Measurements from ENCODE around the gene NUTF2. TPM values are rescaled to one million over a fixed set of nuclear protein-coding genes. Genes with fewer than 3 reads are reported as not detected.

NUTF2 gene
- total and polyA plus RNA-seq, 2 of the 4 experiments (the other 2 are of a cell fraction): 42.7 to 361 TPM

GRCh38 chr16:67888331-67888730, 41.6 kb downstream of the NUTF2 start:
- Histone ChIP-seq H3K9me3 (ENCODE audit: control insufficient read depth, insufficient read depth, low read length) (no peaks in the 10 kb centered on the region), H3K36me3 (ENCODE audit: control insufficient read depth, insufficient read depth, low read length) (peaks cover 10% of the 10 kb centered on the region), H3K27ac (ENCODE audit: insufficient read depth, low read length) (no peak overlapping the region), H3K9me1 (ENCODE audit: insufficient read depth, low read length) (no peaks in the 10 kb centered on the region), H2AK5ac (ENCODE audit: low read depth, low read length) (no peak overlapping the region), H4K8ac (ENCODE audit: low read depth in 2 of 2, low read length in 2 of 2) (no peak overlapping the region), H3K56ac (ENCODE audit: extremely low read depth, insufficient read depth, low read length) (no peak overlapping the region), H3K9ac (ENCODE audit: low read depth, low read length) (no peak overlapping the region), H2BK15ac (ENCODE audit: low read depth, low read length) (no peak overlapping the region), H2BK20ac (ENCODE audit: low read depth, low read length) (no peak overlapping the region), H2AK9ac (replicated peaks; ENCODE audit: low read depth, low read length, poor library complexity) (no peak overlapping the region), H3K79me1 (ENCODE audit: low read depth in 1 of 2, low read length in 2 of 2) (peaks cover 0 to 6% of the 10 kb centered on the region in 2 experiments; a peak in 3 of 4 replicates), H2AFZ (replicated peaks; ENCODE audit: low read length, poor library complexity) (no peak overlapping the region), H3K4me2 (ENCODE audit: low read depth, low read length) (no peak overlapping the region), H2BK120ac (ENCODE audit: low read depth, low read length) (no peak overlapping the region), H2BK5ac (ENCODE audit: low read depth, low read length, poor library complexity, severe bottlenecking) (no peak overlapping the region), H3K18ac (ENCODE audit: low read depth, low read length) (no peak overlapping the region), H3K14ac (replicated peaks; ENCODE audit: low read depth, low read length) (no peak overlapping the region), H3K23ac (ENCODE audit: low read depth, low read length) (no peak overlapping the region), H3K4ac (ENCODE audit: low read depth, low read length) (no peak overlapping the region), H4K5ac (ENCODE audit: low read depth, low read length) (no peak overlapping the region), H3K4me3 (ENCODE audit: insufficient read depth, low read depth, low read length) (no peak overlapping the region), H4K20me1 (ENCODE audit: insufficient read depth, low read length) (peaks cover 19% of the 10 kb centered on the region), H3K27me3 (ENCODE audit: control insufficient read depth, insufficient read depth, low read length) (no peaks in the 10 kb centered on the region), H3K4me1 (ENCODE audit: control insufficient read depth, insufficient read depth, low read length) (peaks cover 4% of the 10 kb centered on the region; the same call in 1 of the 2 replicates), H4K91ac (ENCODE audit: insufficient read depth, low read depth, low read length) (no peak overlapping the region)
- POLR2A ChIA-PET (ENCODE audit: unreplicated experiment): interaction anchor here (0.6 kb wide), 1 partner anchor 9 kb away, joined by 5 read pairs; no protein-coding TSS in a partner anchor
- dilution Hi-C loops (cut with HindIII; ENCODE audit: low sequenced_read_pairs, unreplicated experiment): no loop called here
- TF ChIP-seq RFX5 (IDR thresholded peaks at IDR 0.05; ENCODE audit: low read depth, low read length) (no peak), USF2 (IDR thresholded peaks at IDR 0.05; ENCODE audit: low read depth, low read length) (no peak), MAFK (IDR thresholded peaks at IDR 0.05; ENCODE audit: low read depth, low read length) (no peak), RCOR1 (IDR thresholded peaks at IDR 0.05; ENCODE audit: insufficient replicate concordance, low read length) (no peak), FOS (IDR thresholded peaks at IDR 0.05; ENCODE audit: low read depth, low read length) (no peak), CEBPB (IDR thresholded peaks at IDR 0.05; ENCODE audit: low read depth, low read length) (no peak), MAZ (IDR thresholded peaks at IDR 0.05; ENCODE audit: borderline replicate concordance, low read depth, low read length) (no peak), RAD21 (IDR thresholded peaks at IDR 0.05; ENCODE audit: low read length) (no peak), POLR2A (IDR thresholded peaks at IDR 0.05; ENCODE audit: low read depth, low read length) (no peak), BHLHE40 (IDR thresholded peaks at IDR 0.05; ENCODE audit: low read depth, low read length) (no peak), NFE2L2 (IDR thresholded peaks at IDR 0.05; ENCODE audit: low read depth, low read length) (no peak)
- DNase-seq (no peak), ATAC-seq (ENCODE audit: low read depth) (no peak)
- BruUV-seq (replicated peaks): no TSS peak
- no CpG with 5 or more reads among the region's 3 CpGs for WGBS, 2 experiments (ENCODE audit: extremely low coverage in 2 of 2, insufficient read length in 1 of 2)
- in situ Hi-C loops (cut with MboI; ENCODE audit: low sequenced_read_pairs): no loop called here
- CTCF ChIA-PET: no interaction called here
- intact Hi-C loops (cut with micrococcal nuclease): no loop called here
